BE2C (cell line): ENCODE results near the gene WSB2.
A peak's percentile ranks its signal among the peaks of the same experiment; 100 is the strongest.
"Not testable (repeated sequence)": the region's sequence is repeated elsewhere in the genome, so short reads cannot be mapped to it uniquely, and the experiment has no call there.

Experiments used
- DNase-seq: peaks from one replicate; pipeline ENCODE4 v3.0.0-alpha.2; 2020
- H3K27me3 ChIP-seq: fragments of 250-450 bp; sonication (Bioruptor Pico); 2 replicates; pipeline ENCODE4 v1.5.1; 2020; ENCODE audit warnings: mild to moderate bottlenecking
- H3K36me3 ChIP-seq: fragments of 250-450 bp; sonication (Bioruptor Pico); 2 replicates; pipeline ENCODE4 v1.5.1; 2020; ENCODE audit warnings: mild to moderate bottlenecking
- H3K4me1 ChIP-seq: fragments of 250-450 bp; sonication (Bioruptor Pico); 2 replicates; pipeline ENCODE4 v1.5.1; 2020
- H3K4me3 ChIP-seq: 2 replicates; pipeline ENCODE4 v1.5.1; 2011; ENCODE audit warnings: low read depth, low read length
- H3K9me3 ChIP-seq: fragments of 250-450 bp; sonication (Bioruptor Pico); 2 replicates; pipeline ENCODE4 v1.5.1; 2020
- TF ChIP-seq, protein P1 (sequence below): IDR thresholded peaks from 2 replicates; pipeline ENCODE4 v1.5.1; 2012; ENCODE audit warnings: mild to moderate bottlenecking, low read depth, low read length

Gene WSB2

DNA sequence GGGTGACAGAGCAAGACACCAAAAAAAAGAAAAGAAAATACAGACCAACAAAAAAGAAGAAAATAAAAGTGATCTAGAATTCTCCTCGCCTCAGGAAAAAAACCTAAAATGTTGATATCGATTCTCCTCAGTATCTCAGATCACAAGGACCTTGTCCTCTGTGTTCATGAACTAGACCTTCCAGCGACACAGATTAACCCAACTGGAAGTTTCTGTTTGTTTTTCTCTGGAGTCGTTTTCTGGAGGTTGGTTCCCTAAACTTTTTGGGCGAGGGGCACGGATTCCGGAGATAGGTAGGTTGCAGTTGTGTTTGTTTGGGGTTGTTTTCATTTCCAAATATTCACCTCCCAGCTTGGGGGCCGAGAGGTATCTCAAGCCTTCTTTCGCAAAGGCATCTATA, 45.0 kb downstream of the WSB2 start:
- Histone ChIP-seq H3K4me3 (peak overlapping the region; percentile 71), H3K36me3 (peaks cover 20% of the 10 kb centered on the region), H3K27me3 (no peaks in the 10 kb centered on the region), H3K4me1 (no peaks in the 10 kb centered on the region), H3K9me3 (no peaks in the 10 kb centered on the region)
- TF ChIP-seq, protein P1, sequence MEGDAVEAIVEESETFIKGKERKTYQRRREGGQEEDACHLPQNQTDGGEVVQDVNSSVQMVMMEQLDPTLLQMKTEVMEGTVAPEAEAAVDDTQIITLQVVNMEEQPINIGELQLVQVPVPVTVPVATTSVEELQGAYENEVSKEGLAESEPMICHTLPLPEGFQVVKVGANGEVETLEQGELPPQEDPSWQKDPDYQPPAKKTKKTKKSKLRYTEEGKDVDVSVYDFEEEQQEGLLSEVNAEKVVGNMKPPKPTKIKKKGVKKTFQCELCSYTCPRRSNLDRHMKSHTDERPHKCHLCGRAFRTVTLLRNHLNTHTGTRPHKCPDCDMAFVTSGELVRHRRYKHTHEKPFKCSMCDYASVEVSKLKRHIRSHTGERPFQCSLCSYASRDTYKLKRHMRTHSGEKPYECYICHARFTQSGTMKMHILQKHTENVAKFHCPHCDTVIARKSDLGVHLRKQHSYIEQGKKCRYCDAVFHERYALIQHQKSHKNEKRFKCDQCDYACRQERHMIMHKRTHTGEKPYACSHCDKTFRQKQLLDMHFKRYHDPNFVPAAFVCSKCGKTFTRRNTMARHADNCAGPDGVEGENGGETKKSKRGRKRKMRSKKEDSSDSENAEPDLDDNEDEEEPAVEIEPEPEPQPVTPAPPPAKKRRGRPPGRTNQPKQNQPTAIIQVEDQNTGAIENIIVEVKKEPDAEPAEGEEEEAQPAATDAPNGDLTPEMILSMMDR, result no peak
- no peak for DNase-seq

DNA sequence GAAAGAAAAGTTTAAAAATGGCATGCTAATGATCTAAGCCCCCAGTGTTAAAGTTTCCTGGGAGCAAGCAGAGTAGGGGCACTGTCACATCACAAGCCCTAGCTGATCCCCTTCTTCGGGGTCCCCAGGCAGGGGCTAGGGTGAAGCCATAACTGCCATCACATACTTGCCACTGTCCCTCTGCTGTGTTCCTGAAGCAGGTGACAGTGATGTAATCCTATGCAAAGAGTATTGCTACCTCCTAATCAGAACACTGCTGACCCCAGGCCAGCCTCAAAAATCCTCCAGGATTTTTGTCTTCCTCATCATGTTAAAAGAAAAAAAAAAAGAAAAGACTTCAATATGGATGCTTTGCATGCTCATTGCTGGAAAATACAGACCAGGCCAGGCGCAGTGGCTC, 45.7 kb downstream of the WSB2 start:
- peaks cover 16% of the 10 kb centered on the region for H3K36me3 ChIP-seq
- no peaks in the 10 kb centered on the region for H3K9me3 ChIP-seq
- H3K4me3 ChIP-seq, result no peak overlapping the region
- no peaks in the 10 kb centered on the region for H3K4me1 ChIP-seq
- DNase-seq, result no peak
- TF ChIP-seq, protein P1, result no peak
- H3K27me3 ChIP-seq, result no peaks in the 10 kb centered on the region

DNA sequence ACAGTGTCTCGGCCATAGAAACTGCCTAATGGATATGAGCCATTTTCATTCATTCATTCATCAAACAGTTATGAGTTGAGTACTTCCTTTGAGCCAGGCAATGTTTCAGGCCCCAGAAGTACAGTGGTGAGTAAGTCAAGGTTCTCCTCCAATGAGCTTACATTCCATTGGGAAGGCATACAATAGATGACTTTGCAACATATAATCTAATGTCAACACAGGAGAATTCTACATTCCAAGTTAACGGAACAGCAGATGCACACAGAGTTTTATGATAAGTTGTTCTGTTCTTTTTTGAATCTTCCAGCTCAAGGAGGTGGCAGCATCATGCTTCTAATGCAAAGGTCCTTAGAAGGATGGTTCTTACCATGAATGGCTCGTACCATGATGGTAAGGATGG, 47.7 kb downstream of the WSB2 start:
- no peaks in the 10 kb centered on the region for H3K36me3 ChIP-seq
- H3K27me3 ChIP-seq, result no peaks in the 10 kb centered on the region; the same call in 1 of the 2 replicates
- no peaks in the 10 kb centered on the region for H3K4me1 ChIP-seq
- TF ChIP-seq, protein P1, result no peak
- H3K4me3 ChIP-seq, result no peak overlapping the region
- DNase-seq, result no peak
- no peaks in the 10 kb centered on the region for H3K9me3 ChIP-seq

DNA sequence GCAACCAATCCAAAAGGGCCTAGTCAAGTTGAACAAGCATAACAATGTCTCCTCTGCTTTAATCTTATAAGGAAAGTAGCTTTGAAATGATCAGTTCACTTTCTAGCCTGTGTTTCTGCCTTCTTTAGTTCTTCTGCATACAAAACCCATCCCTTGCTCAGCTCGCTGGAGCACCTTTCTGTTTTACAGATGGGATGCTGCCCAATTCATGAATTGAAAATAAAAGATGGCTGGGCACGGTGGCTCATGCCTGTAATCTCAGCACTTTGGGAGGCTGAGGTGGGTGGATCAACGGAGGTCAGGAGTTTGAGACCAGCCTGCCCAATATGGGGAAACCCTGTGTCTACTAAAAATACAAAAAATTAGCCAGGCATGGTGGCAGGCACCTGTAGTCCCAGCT, 49.0 kb downstream of the WSB2 start:
- Histone ChIP-seq H3K36me3 (no peaks in the 10 kb centered on the region), H3K4me1 (no peaks in the 10 kb centered on the region), H3K9me3 (no peaks in the 10 kb centered on the region), H3K27me3 (no peaks in the 10 kb centered on the region; the same call in 1 of the 2 replicates), H3K4me3 (no peak overlapping the region)
- no peak for DNase-seq
- TF ChIP-seq, protein P1, result no peak

- Histone ChIP-seq H3K27me3 (no peaks in the 10 kb centered on the region; the same call in 1 of the 2 replicates), H3K9me3 (no peaks in the 10 kb centered on the region), H3K4me1 (no peaks in the 10 kb centered on the region), H3K4me3 (no peak overlapping the region), H3K36me3 (no peaks in the 10 kb centered on the region)
- TF ChIP-seq, protein P1, result no peak
- DNase-seq, result no peak
Observed at GRCh38 chr12:118011377-118011776, 49.6 kb downstream of the WSB2 start.

- DNase-seq, result no peak
- Histone ChIP-seq H3K4me3 (no peak overlapping the region), H3K36me3 (no peaks in the 10 kb centered on the region), H3K27me3 (no peaks in the 10 kb centered on the region; the same call in 1 of the 2 replicates), H3K9me3 (no peaks in the 10 kb centered on the region), H3K4me1 (no peaks in the 10 kb centered on the region)
- TF ChIP-seq, protein P1, result no peak
Observed at GRCh38 chr12:118010903-118011302, 50.1 kb downstream of the WSB2 start.

GRCh38 chr12:117999806-118000205, 61.2 kb downstream of the WSB2 start:
- not testable (repeated sequence) for H3K4me1 ChIP-seq, H3K9me3 ChIP-seq, H3K27me3 ChIP-seq, H3K36me3 ChIP-seq, DNase-seq, H3K4me3 ChIP-seq
